HEK293 (cell line): ENCODE results near the gene OR2AE1.

ENCODE experiments used
- CTCF ChIP-seq: fragments of 450-650 bp; formaldehyde crosslinking; IDR thresholded peaks from 2 replicates; pipeline ENCODE4 v1.5.1; 2016; ENCODE audit warnings: missing biosample characterization, missing genetic modification characterization
- ZNF155 ChIP-seq: fragments of 450-650 bp; formaldehyde crosslinking; IDR thresholded peaks from 2 replicates; pipeline ENCODE4 v1.5.1; 2016; ENCODE audit warnings: missing biosample characterization, missing genetic modification characterization
- TF ChIP-seq, protein P1 (sequence below): fragments of 450-650 bp; formaldehyde crosslinking; IDR thresholded peaks from 2 replicates; pipeline ENCODE4 v1.5.1; 2016; ENCODE audit warnings: missing biosample characterization, missing genetic modification characterization

DNA sequence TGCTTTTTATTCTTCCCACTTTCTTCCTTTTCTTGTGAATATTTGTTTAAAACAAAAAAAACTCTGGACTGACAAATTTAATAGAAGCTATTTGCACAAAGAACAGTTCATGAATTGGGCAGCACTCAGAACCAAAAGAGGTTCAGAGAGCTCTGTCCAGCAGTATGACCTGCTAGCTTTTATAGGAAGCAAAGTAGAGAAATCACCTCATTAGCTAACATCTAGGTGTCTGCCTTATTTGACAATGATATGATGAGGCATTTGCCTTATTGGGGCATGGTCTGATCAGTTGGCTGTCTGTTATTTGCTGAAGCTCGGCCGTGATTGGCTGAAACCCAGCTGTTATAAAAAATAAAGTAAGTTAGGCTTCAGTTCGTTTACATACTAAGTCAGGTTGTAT, 43.3 kb upstream of the OR2AE1 start:
- TF ChIP-seq ZNF155 (tag by site-specific recombination): no peak
- TF ChIP-seq, protein P1, sequence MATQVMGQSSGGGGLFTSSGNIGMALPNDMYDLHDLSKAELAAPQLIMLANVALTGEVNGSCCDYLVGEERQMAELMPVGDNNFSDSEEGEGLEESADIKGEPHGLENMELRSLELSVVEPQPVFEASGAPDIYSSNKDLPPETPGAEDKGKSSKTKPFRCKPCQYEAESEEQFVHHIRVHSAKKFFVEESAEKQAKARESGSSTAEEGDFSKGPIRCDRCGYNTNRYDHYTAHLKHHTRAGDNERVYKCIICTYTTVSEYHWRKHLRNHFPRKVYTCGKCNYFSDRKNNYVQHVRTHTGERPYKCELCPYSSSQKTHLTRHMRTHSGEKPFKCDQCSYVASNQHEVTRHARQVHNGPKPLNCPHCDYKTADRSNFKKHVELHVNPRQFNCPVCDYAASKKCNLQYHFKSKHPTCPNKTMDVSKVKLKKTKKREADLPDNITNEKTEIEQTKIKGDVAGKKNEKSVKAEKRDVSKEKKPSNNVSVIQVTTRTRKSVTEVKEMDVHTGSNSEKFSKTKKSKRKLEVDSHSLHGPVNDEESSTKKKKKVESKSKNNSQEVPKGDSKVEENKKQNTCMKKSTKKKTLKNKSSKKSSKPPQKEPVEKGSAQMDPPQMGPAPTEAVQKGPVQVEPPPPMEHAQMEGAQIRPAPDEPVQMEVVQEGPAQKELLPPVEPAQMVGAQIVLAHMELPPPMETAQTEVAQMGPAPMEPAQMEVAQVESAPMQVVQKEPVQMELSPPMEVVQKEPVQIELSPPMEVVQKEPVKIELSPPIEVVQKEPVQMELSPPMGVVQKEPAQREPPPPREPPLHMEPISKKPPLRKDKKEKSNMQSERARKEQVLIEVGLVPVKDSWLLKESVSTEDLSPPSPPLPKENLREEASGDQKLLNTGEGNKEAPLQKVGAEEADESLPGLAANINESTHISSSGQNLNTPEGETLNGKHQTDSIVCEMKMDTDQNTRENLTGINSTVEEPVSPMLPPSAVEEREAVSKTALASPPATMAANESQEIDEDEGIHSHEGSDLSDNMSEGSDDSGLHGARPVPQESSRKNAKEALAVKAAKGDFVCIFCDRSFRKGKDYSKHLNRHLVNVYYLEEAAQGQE (tag by site-specific recombination): peak; percentile 82
- no peak for TF ChIP-seq CTCF (tag by site-specific recombination)
